ENCODE results near the gene NR6A1.

NR6A1 gene

GRCh38 chr9:124500796-124501611, 270.1 kb downstream of the NR6A1 start:
- ATAC-seq (no peak), DNase-seq (ENCODE audit: low spot score in 2 of 2) (no peak)
- no peaks in the 10 kb centered on the region for H3K36me3 Mint-ChIP-seq
- no peak overlapping the region for H3K4me3 Mint-ChIP-seq
- H3K27ac Mint-ChIP-seq, result no peak overlapping the region
- H3K4me1 Mint-ChIP-seq, result peaks cover 11% of the 10 kb centered on the region
- no peaks in the 10 kb centered on the region for H3K9me3 Mint-ChIP-seq

- Mint-ChIP-seq H3K4me1 (peaks cover 16% of the 10 kb centered on the region), H3K36me3 (no peaks in the 10 kb centered on the region), H3K27ac (no peak overlapping the region), H3K9me3 (no peaks in the 10 kb centered on the region), H3K4me3 (no peak overlapping the region)
- ATAC-seq, result no peak
- no peak for DNase-seq (ENCODE audit: low spot score in 2 of 2)
Observed at GRCh38 chr9:124500028-124500795, 270.9 kb downstream of the NR6A1 start.

GRCh38 chr9:124499216-124499615, 271.9 kb downstream of the NR6A1 start:
- DNase-seq (ENCODE audit: low spot score in 2 of 2) (no peak), ATAC-seq (no peak)
- Mint-ChIP-seq H3K9me3 (no peaks in the 10 kb centered on the region), H3K36me3 (no peaks in the 10 kb centered on the region), H3K4me1 (peaks cover 15% of the 10 kb centered on the region), H3K27ac (no peak overlapping the region), H3K4me3 (no peak overlapping the region)

GRCh38 chr9:124498499-124499146, 272.5 kb downstream of the NR6A1 start:
- no peak for ATAC-seq
- no peak overlapping the region for H3K27ac Mint-ChIP-seq
- no peaks in the 10 kb centered on the region for H3K36me3 Mint-ChIP-seq
- H3K4me1 Mint-ChIP-seq, result peaks cover 9% of the 10 kb centered on the region
- H3K4me3 Mint-ChIP-seq, result no peak overlapping the region
- no peak for DNase-seq (ENCODE audit: low spot score in 2 of 2)
- no peaks in the 10 kb centered on the region for H3K9me3 Mint-ChIP-seq

GRCh38 chr9:124498040-124498439, 273.1 kb downstream of the NR6A1 start:
- Mint-ChIP-seq H3K36me3 (no peaks in the 10 kb centered on the region), H3K9me3 (no peaks in the 10 kb centered on the region), H3K4me3 (no peak overlapping the region), H3K27ac (no peak overlapping the region), H3K4me1 (peaks cover 7% of the 10 kb centered on the region)
- DNase-seq (ENCODE audit: low spot score in 2 of 2) (no peak), ATAC-seq (no peak)

- no peak overlapping the region for H3K27ac Mint-ChIP-seq
- H3K4me3 Mint-ChIP-seq, result no peak overlapping the region
- H3K4me1 Mint-ChIP-seq, result peaks cover 7% of the 10 kb centered on the region
- no peaks in the 10 kb centered on the region for H3K9me3 Mint-ChIP-seq
- no peak for DNase-seq (ENCODE audit: low spot score in 2 of 2)
- ATAC-seq, result no peak
- H3K36me3 Mint-ChIP-seq, result no peaks in the 10 kb centered on the region
Observed at GRCh38 chr9:124497441-124497840, 273.7 kb downstream of the NR6A1 start.

- DNase-seq (ENCODE audit: low spot score in 2 of 2) (no peak), ATAC-seq (no peak)
- H3K4me1 Mint-ChIP-seq, result peaks cover 7% of the 10 kb centered on the region
- H3K27ac Mint-ChIP-seq, result no peak overlapping the region
- H3K4me3 Mint-ChIP-seq, result no peak overlapping the region
- H3K36me3 Mint-ChIP-seq, result no peaks in the 10 kb centered on the region
- no peaks in the 10 kb centered on the region for H3K9me3 Mint-ChIP-seq
Observed at GRCh38 chr9:124496463-124496862, 274.6 kb downstream of the NR6A1 start.

- H3K4me1 Mint-ChIP-seq, result peaks cover 7% of the 10 kb centered on the region
- no peaks in the 10 kb centered on the region for H3K36me3 Mint-ChIP-seq
- no peaks in the 10 kb centered on the region for H3K9me3 Mint-ChIP-seq
- DNase-seq (ENCODE audit: low spot score in 2 of 2), result no peak
- ATAC-seq, result no peak
- H3K4me3 Mint-ChIP-seq, result no peak overlapping the region
- no peak overlapping the region for H3K27ac Mint-ChIP-seq
Observed at GRCh38 chr9:124496075-124496449, 275.0 kb downstream of the NR6A1 start.

- DNase-seq (ENCODE audit: low spot score in 2 of 2) (no peak), ATAC-seq (no peak)
- Mint-ChIP-seq H3K27ac (no peak overlapping the region), H3K4me1 (peaks cover 7% of the 10 kb centered on the region), H3K9me3 (no peaks in the 10 kb centered on the region), H3K4me3 (no peak overlapping the region), H3K36me3 (no peaks in the 10 kb centered on the region)
Observed at GRCh38 chr9:124495126-124496074, 275.7 kb downstream of the NR6A1 start.

- H3K9me3 Mint-ChIP-seq, result no peaks in the 10 kb centered on the region
- no peaks in the 10 kb centered on the region for H3K36me3 Mint-ChIP-seq
- no peak overlapping the region for H3K27ac Mint-ChIP-seq
- DNase-seq (ENCODE audit: low spot score in 2 of 2) (no peak), ATAC-seq (no peak)
- no peak overlapping the region for H3K4me3 Mint-ChIP-seq
- peaks cover 7% of the 10 kb centered on the region for H3K4me1 Mint-ChIP-seq
Observed at GRCh38 chr9:124493794-124494479, 277.2 kb downstream of the NR6A1 start.

GRCh38 chr9:124493218-124493617, 277.9 kb downstream of the NR6A1 start:
- ATAC-seq, result no peak
- no peaks in the 10 kb centered on the region for H3K9me3 Mint-ChIP-seq
- peaks cover 7% of the 10 kb centered on the region for H3K4me1 Mint-ChIP-seq
- DNase-seq (ENCODE audit: low spot score in 2 of 2), result no peak
- no peak overlapping the region for H3K27ac Mint-ChIP-seq
- H3K36me3 Mint-ChIP-seq, result no peaks in the 10 kb centered on the region
- no peak overlapping the region for H3K4me3 Mint-ChIP-seq

GRCh38 chr9:124492818-124493217, 278.3 kb downstream of the NR6A1 start:
- Mint-ChIP-seq H3K4me1 (peaks cover 7% of the 10 kb centered on the region), H3K9me3 (no peaks in the 10 kb centered on the region)

GRCh38 chr9:124491049-124491975, 279.8 kb downstream of the NR6A1 start:
- ATAC-seq, result no peak
- H3K9me3 Mint-ChIP-seq, result no peaks in the 10 kb centered on the region
- no peak for DNase-seq (ENCODE audit: low spot score in 2 of 2)
- H3K27ac Mint-ChIP-seq, result no peak overlapping the region
- H3K4me1 Mint-ChIP-seq, result peaks cover 7% of the 10 kb centered on the region
- H3K4me3 Mint-ChIP-seq, result no peak overlapping the region
- H3K36me3 Mint-ChIP-seq, result no peaks in the 10 kb centered on the region

More at GRCh38 chr9:124492818-124493217, 278.3 kb downstream of the NR6A1 start:
- DNase-seq (ENCODE audit: low spot score in 2 of 2) (no peak), ATAC-seq (no peak)
- no peak overlapping the region for H3K27ac Mint-ChIP-seq
- H3K36me3 Mint-ChIP-seq, result no peaks in the 10 kb centered on the region
- H3K4me3 Mint-ChIP-seq, result no peak overlapping the region

Data from stimulated activated effector memory CD8-positive, alpha-beta T cell treated with anti-CD3 and anti-CD28 coated beads, Interleukin-12 subunit alpha, Interleukin-12 subunit beta, amount 100 ng/mL, for 72 hours (primary cell).